Right renal pelvis (tissue), 4 donors: Measurements from ENCODE around the gene YEATS4. TPM values are rescaled to one million over a fixed set of nuclear protein-coding genes. Genes with fewer than 3 reads are reported as not detected.
"Not testable (repeated sequence)": the region's sequence is repeated elsewhere in the genome, so short reads cannot be mapped to it uniquely, and the experiment has no call there.

ENCODE experiments used
- DNase-seq, 4 donors: peaks; one replicate each; pipeline ENCODE4 v3.0.0-alpha.2; 2013; ENCODE audit warnings: low read depth in 4 of 4, low spot score in 3 of 4, missing footprints in 1 of 4
- polyA plus RNA-seq, 4 donors: library from polyadenylated mRNA; unstranded; fragments of 120-200 nt; gene quantifications; one replicate each; pipeline ENCODE4 v1.2.1, GENCODE V29; 2013; ENCODE audit not compliant: insufficient read length in 4 of 4

The YEATS4 gene
- polyA plus RNA-seq = 10 to 100 TPM; 28.2 to 37.8 (median 35.3) TPM

DNA sequence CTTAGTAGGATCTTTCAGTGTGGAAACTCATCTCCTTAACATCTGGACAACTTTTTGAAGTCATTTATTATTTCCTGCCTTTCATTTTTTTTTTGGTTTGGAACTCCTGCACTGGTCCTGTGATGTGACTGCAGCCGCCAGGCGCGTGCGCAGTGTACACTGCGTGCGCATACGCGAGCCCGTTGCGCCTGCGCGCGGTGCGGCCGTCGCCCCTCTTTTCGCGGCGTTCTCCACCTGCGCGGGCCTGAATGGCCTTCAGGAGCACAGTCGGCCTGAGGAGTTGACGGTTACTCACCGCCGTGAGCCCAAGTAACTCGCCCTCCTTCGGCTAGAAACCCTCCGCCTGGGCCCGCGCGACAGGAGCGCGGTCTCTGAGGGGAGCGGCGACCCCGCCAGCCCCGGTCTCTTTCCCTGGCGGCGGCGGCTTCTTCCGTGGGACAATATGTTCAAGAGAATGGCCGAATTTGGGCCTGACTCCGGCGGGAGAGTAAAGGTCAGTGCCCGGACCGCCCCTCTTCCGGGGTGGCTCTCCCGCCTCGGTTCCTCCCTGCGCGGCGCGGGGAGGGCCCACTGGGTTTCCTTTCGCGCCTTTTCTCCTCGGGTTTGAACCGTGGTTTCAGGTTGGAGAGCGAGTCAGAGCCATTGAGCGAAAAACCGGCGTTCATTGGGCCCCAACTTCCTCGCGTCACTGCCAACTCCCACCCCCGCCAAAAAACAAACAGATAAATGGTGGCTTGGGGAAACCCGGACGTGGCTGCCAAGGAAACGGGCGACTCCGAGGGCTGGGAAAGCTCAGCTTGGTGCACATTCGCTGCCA is at the start of gene YEATS4:
Gene YEATS4 (plus strand): TSS at position 213 of the 817 bp plus-strand sequence. CDS start 230 bp downstream, at position 443.
- DNase-seq = peak; percentile 74 to 83 (median 80)

DNA sequence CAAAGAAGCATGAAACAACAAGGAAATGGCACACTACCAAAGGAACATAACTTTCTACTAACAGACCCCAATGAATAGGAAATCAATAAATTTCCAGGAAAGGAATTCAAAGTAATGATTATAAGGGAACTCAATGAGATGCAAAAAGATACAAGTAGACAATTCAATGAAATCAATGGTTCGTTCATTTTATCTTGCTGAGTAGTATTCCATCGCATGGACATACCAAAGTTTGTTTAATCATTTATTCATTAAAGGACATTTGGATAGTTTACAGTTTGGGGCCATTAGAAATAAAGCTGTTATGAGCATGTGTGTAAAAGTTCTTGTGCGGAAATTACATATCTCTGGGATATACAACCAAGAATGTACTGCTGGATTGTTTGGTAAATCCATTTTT is 46.3 kb upstream of the YEATS4 start:
- no peak for DNase-seq

DNA sequence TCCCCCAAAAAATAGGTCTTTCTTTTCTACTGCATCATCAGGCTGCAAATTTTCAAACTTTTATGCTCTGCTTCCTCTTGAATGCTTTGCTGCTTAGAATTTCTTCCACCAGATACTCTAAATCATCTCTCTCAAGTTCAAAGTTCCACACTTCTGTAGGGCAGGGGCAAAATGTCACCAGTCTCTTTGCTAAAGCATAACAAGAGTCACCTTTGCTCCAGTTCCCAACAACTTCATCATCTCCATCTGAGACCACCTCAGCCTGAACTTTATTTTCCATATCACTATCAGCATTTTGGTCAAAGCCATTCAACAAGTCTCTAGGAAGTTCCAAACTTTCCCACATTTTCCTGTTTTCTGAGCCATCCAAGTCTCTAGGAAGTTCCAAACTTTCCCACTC is 42.8 kb upstream of the YEATS4 start:
- DNase-seq = not testable (repeated sequence)

DNA sequence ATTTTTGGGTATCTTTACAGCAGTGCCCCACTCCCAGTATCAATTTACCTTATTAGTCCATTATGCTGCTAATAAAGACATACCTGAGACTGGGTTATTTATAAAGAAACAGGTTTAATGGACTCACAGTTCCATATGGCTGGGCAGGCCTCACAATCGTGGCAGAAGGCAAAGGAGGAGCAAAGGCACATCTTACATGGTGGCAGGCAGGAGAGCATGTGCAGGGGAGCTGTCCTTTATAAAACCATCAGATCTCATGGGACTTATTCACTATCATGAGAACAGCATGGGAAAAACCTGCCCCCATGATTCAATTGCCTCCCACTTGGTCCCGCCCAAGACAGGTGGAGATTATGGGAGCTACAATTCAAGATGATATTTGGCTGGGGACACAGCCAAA is 42.3 kb upstream of the YEATS4 start:
- not testable (repeated sequence) for DNase-seq

DNA sequence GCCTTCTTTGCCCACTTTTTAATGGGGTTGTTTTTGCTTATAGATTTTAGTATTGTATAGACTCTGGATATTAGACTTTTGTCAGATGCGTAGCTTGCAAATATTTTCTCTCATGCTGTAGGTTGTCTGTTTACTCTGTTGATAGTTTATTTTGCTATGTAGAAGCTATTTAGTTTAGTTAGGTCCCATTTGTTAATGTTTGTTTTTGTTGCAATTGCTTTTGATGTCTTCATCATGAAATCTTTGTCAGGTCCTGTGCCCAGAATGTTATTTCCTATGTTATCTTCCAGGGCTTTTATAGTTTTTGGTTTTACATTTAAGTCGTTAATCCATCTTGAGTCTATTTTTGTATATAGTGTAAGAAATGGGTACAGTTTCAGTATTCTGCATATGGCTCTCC is 41.3 kb upstream of the YEATS4 start:
- DNase-seq = no peak

DNA sequence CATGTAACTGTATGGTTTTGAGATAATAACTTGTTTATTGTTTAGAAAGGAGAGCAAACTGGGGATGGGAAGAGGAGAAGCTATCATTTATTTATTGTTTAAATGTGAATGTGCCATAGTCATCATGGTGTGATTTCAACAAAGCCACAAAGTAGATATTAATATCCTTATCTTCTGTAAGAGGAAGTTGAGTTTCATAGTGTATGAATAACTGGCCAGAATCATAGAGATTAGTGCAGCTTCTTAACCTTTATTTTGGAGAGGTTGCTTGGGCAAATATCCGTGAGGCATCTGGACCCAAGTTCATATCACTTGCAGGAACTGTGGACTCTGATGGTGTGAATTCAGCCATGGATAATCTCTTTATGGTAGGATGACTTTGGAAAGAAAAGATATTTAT is 38.2 kb upstream of the YEATS4 start:
- no peak for DNase-seq

DNA sequence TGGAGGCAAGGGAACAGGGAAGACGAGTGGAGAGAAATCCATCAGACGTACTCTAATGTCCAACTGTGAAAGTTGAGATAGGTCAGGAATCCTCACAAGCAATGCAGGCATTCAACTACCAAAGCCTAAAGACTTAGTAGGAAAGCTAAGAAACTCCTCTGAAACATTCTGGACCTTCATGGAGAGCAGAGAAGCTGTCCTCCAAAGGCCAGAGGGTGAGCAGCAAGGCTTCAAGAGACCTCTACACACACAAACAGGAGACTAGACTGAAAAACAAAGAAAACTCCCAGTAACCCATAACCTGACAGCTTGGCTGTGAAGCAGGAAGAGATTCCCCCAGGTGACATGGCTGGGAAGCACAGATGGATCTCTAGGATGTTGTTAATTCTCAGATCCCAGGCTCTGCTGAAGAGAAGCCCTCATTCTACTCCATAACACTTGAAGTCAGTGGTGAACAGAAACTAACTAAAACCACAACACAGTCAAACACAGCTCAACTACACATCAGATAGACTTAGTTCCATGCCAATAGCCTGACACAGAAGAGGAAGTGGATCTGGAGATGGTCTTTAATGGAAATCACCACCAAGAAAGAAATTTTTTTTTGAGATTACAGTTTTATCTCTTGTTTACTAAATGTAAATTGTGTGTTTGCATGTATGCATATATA is 34.6 kb upstream of the YEATS4 start:
- DNase-seq = no peak

DNA sequence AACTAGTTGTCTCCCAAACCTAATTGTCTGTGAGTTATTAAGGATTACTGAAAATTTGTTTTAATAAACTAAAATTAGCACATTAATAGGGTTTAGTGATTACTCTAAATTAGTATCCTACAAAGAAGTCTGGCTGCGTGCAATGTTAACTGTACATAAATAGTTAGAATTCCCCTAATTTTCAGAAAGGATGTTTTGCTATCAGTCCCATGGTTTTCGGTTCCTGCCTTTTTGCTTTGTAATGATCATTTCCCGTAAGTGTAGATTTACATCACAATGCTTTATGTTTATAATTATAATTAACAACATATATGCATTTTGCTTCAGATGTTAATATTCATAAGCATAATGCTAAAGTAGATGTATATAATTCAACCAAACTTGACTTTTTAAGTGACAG is 31.1 kb upstream of the YEATS4 start:
- no peak for DNase-seq

DNA sequence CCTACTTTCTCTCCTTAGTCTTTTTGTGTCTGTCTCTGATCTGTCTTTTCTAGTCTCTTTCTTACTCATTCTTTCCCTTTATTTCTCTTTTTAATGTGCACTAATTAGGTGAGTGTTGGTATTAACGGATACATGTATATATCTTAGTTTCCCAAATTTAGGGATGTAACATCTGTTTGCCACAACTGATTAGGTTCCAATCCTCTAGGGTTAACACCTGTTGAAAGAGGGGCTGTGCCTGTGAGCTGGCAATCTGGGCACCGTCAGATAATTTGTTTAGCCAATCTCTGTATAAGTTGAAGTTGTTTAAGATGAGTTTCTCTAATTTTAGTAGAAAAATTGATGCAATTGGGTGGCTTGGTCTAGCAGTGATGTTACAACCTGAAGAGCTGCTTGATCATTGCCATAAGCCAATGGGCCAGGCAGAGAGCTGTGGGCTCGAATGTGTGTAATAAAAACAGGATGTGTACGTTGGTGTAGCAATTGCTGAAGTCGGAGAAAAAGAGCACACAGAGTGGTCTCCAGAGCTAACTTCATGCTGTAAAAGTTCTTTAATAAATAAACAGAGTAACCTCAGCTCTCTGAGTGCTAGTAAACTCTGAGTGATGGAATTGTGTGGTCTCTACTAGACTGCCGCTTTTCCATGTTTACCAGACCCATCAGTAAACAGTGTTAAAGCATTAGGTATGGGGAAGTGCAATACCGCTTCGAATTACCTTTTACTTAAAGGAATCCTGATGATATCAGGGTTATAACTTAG is 29.7 kb upstream of the YEATS4 start:
- no peak for DNase-seq

DNA sequence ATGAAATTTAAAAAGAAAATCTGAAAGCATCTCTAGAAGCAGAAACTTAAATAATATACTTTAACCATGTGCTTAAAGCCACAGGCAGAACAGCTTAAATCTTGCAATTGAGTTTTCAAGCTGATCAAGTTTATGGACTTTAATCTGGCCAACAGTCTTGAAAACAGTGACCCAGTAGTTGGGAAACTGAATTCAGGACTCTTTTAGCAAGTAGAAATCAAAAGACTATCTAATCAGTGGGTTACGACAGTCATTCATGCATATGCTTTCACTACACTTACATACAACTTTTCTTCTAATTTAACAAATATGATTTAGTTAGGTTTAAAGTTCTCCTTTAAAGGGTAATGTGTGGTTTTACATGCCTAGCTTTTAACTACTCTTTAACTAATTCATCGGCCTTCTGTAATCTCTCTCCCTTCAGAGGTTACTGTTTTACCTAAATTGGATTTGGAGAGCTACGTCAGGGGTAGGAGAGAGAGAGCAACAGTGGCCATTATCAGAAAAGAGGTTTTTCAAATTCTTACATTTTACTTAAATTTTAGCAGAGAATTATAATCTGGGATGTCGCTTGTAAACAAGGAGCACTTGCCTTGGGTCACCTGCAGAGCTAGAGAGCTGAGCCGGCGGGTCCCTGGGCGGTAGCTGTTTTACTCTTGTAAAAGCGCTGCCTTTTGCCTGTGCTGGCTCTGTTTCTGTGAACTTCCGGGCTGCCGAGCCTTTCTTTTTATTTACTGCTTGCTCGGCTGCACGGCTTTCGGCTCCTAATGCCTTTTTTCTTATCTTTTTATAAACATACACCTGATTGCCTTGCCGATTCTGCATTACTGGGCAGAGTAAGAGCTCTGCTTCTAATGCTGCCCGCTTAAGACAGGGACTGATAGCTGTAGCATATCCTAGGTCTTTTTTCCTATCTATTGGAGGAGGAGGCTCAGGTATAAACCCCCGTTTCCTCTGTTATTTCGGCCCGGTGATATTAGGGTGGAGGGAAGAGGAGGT is 28.8 kb upstream of the YEATS4 start:
- DNase-seq = peak in 1 of 4 donors; percentile 24

DNA sequence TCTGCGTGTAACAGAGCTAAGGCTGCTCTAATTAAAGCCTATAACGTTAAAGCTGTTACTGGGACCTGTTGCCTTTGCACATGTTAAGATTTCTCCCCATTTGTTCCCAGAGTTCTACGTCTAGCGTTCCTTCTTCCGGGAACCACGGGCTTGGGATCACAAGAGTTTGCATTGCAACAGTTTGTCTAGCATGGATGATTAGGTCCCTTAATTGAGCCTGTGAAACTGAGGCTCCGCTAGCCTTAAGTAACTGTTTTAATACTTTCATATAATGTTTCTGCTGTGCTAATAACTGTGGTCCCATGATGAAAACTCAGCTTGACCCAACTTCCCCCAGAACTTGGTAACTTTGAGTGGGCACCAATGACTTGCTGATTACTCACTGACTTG is 28.0 kb upstream of the YEATS4 start:
- no peak for DNase-seq

DNA sequence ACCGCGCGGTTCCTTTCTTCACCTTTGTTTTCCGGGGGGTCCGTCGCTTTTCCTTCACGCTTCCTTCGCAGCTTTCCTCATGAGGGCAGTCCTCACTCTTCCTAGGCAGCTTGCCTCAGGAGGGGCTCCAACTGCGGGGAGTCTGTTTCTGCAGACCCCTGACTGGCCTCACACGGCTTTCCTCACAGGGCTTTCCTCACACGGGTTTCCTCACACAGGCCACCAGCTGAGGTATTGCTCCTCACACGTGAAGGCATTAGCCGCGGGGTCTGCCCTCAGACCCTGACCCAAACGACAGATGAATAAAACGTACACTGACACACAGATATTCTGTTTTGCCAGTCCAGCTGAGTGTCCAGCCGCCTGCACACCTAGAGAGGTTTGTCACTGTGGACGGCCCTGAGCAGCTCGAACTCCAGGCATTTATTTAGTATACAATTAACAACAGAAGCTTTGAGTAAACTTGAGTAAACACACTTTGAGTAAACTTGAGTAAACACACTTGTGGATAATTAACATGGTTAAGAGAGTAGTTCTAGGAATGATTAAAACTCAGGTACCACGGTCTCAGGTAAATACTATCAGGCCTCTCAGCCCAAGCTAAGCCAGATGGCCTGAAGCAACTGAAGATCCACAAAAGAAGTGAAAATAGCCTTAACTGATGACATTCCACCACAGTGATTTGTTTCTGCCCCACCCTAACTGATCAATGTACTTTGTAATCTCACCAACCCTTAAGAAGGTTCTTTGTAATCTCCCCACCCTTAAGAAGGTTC is 27.4 kb upstream of the YEATS4 start:
- DNase-seq = no peak

DNA sequence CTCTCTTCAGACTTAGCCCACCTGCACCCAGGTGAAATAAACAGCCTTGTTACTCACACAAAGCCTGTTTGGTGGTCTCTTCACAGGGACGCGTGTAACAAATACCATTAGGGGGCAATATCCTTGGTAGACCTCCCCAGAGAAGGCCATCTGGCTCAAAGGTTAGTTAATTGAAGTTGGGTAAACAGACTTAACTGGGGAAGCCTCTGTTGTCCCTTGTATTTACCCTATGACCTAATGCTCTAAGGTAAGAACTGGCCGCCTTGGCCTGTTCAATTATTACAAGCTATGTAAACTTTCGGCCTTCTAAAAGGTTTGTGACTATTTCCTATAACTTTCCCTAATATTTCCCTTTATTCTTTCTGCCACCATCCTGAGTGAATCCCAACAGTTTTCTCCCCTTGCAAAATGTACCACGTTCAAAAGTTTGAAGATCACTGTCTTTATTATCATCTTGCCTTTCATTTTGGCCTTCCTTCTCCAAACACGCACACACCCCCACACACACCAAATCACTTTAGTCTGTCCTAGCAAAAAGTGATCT is 26.7 kb upstream of the YEATS4 start:
- no peak for DNase-seq

DNA sequence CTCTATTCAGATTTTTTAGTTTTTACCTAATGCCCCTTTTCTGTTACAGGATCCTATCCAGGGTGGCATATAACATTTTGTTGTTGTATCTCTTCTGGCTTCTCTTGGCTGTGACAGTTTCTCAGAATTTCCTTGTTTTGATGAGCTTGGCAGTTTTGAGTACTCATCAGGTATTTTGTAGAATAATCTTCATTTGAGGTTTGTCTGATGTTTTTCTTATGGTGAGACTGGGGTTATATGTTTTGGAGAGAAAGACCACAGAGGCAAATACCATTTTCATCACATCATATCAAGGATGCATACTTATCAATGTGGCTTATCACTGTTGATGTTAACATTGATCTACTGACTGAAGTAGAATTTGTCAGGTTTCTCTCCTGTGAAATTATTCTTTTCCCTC is 25.4 kb upstream of the YEATS4 start:
- no peak for DNase-seq

DNA sequence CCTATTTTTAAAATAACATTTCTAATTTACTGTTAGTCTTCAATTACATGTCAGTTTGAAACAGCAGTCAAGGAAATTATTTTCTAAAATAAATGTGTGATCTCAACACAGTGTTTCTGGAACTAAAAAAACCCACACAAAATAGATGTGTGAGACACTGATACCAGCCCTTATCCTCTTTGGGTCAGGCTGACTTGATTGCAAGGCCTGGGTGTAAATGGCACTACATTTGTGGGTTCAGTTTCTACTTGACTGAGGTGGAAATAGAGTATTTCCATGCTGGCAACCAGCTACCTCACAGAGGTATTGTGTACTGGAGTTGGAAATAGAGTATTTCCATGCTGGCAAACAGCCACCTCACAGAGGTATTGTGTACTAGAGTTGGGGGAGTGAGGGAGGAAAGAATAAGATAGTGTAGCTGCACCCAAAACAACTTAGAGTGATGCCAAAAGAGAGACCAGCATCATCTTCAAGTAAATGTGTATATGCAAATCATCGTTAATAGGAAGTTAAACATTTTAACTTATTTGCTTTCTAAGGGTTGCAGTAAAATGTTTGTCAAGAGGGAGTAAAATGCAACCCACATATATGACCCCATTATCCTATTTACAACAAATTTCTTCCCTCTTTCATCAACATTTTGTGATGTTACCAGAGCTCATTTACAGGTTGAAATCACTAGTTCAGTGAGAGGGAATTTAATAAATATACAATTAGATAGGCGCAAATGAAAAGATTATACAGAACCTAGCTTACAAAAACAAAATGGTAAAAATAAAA is 22.0 kb upstream of the YEATS4 start:
- DNase-seq = no peak

DNA sequence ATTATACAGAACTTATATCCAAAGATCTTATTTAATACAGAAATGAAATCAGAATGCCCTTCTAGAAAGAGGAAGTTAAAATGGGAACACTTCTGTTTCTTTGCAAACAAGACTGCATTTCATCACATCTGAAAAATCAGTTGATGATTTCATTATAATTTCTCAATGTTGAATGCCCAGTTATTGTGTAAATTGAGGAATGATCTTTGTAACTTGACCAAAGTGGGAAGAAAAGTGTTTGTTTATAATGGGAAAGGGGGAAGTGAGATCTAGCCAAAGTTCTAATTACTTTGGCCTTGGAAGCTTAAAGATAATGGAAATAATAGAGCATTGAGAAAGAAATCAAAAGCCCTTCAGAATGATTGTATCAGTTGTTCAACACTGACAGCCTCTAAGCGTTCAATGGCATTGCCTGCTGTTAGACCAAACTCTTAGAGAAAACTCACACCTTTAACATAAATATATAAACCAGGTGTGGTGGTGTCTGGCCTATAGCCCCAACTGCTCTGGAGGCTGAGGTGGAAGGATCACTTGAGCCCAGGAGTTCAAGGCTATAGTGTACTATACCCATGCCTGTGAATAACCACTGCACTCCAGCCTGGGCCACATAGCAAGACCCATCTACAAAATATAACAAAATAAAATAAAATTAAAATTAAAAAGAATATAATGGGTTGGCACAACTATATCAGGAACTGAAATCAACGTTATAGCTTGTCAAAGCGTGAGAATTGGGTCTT is 21.3 kb upstream of the YEATS4 start:
- DNase-seq = no peak

DNA sequence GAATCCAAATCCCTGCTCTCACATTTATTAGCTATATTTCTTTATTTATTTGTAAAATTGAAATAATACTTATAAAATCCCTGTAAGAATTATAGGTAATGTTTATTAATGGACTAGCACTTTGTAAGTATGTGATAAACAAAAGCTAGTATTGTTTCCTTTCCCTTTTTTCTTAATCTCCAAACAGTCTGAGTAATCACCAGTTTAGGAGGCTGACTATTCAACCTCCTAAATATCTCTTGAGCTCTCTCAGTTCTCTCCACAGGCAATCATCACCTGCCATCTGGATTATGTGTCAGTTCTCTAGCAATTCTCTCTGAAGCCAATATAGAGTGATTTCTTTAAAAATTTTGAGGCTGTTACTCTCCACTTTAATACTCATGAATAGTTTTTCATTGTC is 20.6 kb upstream of the YEATS4 start:
- no peak for DNase-seq

DNA sequence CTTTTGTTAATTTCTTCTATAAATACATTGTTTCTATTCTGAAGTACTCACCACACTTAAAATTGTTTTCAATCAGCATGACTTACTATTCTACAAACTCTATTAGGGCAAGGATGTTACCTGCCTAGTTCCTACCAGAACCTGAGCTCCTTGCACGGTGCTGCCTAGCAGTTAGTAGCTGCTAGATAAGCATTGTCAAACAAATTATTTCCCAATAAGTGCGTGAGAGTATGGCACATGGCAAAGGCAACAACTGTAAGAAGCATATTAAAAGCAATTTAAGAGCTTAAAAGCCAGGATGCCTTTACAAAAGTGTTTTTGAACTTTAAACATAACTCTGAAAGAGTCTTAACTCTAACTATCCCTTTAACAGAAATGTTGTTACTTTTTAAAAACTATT is 19.5 kb upstream of the YEATS4 start:
- DNase-seq = no peak
